ENCODE results near the gene SETD9.

- TF ChIP-seq CTCF (IDR thresholded peaks at IDR 0.05; ENCODE audit: insufficient read depth, low read length): no peak
- no peak for TF ChIP-seq REST (IDR thresholded peaks at IDR 0.05; ENCODE audit: insufficient replicate concordance, low read depth)
- TF ChIP-seq GABPA (IDR thresholded peaks at IDR 0.05; ENCODE audit: low read depth): no peak
Measured at GRCh38 chr5:56893251-56893951, 16.0 kb upstream of the SETD9 start.
